Activated CD4-positive, alpha-beta memory T cell treated with anti-CD3 and anti-CD28 coated beads for 36 hours (primary cell): ENCODE measurements around the gene CCDC57. TPM values are rescaled to one million over a fixed set of nuclear protein-coding genes. Genes with fewer than 3 reads are reported as not detected.
"Not testable (repeated sequence)": the region's sequence is repeated elsewhere in the genome, so short reads cannot be mapped to it uniquely, and the experiment has no call there.

Source experiments
- CTCF ChIA-PET: fragments of 350-600 bp; sonication (Branson Sonifier 250); formaldehyde crosslinking; loops from one replicate; lab custom pipeline; 2021; ENCODE audit warnings: antibody characterized with exemption, inconsistent platforms; lab: Charles Lee
- POLR2A ChIA-PET: fragments of 350-600 bp; sonication (Branson Sonifier 250); formaldehyde crosslinking; loops from one replicate; lab custom pipeline; 2021; ENCODE audit warnings: antibody characterized with exemption; lab: Charles Lee
- DNase-seq: peaks from one replicate; pipeline ENCODE4 v3.0.0-alpha.2; 2020
- H3K27ac Mint-ChIP-seq: one replicate; pipeline ENCODE4 v1.8.0; 2021; ENCODE audit warnings: mixed read lengths
- H3K27me3 Mint-ChIP-seq: one replicate; pipeline ENCODE4 v1.8.0; 2021; ENCODE audit warnings: mixed read lengths
- H3K36me3 Mint-ChIP-seq: one replicate; pipeline ENCODE4 v1.8.0; 2021; ENCODE audit warnings: mixed read lengths
- H3K4me1 Mint-ChIP-seq: one replicate; pipeline ENCODE4 v1.8.0; 2021; ENCODE audit warnings: low read depth, mixed read lengths
- H3K4me3 Mint-ChIP-seq: one replicate; pipeline ENCODE4 v1.8.0; 2021; ENCODE audit warnings: mild to moderate bottlenecking, mixed read lengths
- H3K9me3 Mint-ChIP-seq: one replicate; pipeline ENCODE4 v1.8.0; 2021; ENCODE audit warnings: mixed read lengths
- intact Hi-C: fragments of 100-400 bp; cut with micrococcal nuclease; formaldehyde crosslinking; loops from one replicate; pipeline ENCODE4 v1.15.1; 2023
- total RNA-seq, 2 experiments: library from RNA; stranded (reverse); gene quantifications; one replicate each; pipeline ENCODE4 v1.2.3, GENCODE V29; 2021

CCDC57 gene
- total RNA-seq, 2 experiments from 2014 or later, result 49.6 to 51.7 TPM

DNA sequence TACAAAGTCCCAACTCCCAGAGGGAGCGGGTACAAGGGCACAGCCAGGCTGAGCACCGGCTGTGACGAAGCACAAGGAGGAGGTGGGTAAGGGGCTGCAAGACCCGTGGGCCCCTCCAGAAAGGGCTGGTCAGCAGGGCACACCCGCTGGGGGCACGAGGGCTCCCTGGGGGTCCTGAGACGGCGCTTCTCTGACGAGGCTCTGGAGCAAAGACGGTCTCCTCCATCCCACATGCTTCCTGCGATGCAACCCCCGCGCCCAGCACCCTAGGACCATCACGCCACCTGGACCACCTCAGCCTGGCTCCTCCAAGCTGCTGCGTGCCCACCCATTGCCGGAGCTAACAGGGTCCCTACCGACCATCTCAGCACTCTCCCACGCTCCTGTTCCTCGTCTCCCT lies 8.7 kb downstream of the CCDC57 start:
- intact Hi-C loops, result no loop called here
- no peaks in the 10 kb centered on the region for H3K27me3 Mint-ChIP-seq
- peaks cover 11% of the 10 kb centered on the region for H3K36me3 Mint-ChIP-seq
- ChIA-PET POLR2A (no interaction called here), CTCF (interaction anchor here (0.8 kb wide), 1 partner anchor 33 kb away, joined by 3 read pairs; no protein-coding TSS in a partner anchor)
- no peak overlapping the region for H3K4me3 Mint-ChIP-seq
- H3K9me3 Mint-ChIP-seq, result no peaks in the 10 kb centered on the region
- DNase-seq, result no peak
- no peak overlapping the region for H3K27ac Mint-ChIP-seq
- peaks cover 65% of the 10 kb centered on the region for H3K4me1 Mint-ChIP-seq

DNA sequence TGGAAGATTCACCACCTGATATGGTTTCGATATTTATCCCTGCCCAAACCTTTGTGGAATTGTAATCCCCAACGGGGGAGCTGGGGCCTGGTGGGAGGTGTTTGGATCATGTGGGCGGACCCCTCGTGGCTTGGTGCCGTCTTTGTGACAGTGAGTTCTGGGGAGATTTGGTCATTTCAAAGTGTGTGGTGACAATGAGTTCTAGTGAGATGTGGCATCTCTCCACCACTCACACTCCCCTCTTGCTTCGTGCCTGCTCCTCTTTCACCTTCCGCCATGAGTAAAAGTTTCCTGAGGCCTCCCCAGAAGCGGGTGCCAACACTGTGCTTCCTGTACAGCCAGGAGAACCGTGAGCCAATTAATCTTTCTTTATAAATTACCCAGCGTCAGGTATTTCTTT lies 9.7 kb downstream of the CCDC57 start:
- intact Hi-C loops, result no loop called here
- Mint-ChIP-seq H3K27ac (peak overlapping the region; percentile 77), H3K36me3 (peaks cover 16% of the 10 kb centered on the region), H3K9me3 (no peaks in the 10 kb centered on the region), H3K27me3 (no peaks in the 10 kb centered on the region), H3K4me1 (peaks cover 71% of the 10 kb centered on the region), H3K4me3 (no peak overlapping the region)
- CTCF ChIA-PET, result interaction anchor here (0.6 kb wide), 1 partner anchor 33 kb away, joined by 3 read pairs; no protein-coding TSS in a partner anchor
- POLR2A ChIA-PET, result interaction anchor here (0.5 kb wide), 1 partner anchor 286 kb away, joined by 4 read pairs; no protein-coding TSS in a partner anchor
- DNase-seq, result peak; percentile 58

DNA sequence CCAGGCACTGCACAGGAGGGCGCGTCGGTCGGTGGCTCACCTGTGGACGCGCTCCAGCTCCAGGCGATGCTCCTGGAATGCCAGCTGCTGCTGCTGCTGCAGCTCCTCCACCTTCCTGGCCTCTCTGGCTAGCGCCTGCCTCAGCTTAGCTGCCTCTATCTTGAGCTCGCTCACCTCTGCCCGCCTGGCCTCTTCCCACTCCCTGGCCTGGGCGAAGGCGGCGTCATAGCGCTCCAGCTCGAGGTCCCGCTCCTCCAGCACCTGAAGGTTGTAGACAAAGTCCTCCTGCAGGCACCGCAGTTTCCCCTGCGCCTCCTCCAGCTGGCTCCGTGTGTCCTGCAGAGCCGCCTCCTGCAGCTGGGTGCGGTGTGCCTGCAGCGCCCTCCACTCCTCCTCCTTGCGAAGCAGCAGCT lies 11.1 kb downstream of the CCDC57 start:
- Mint-ChIP-seq H3K27ac (peak overlapping the region; percentile 28), H3K27me3 (no peaks in the 10 kb centered on the region), H3K4me3 (no peak overlapping the region), H3K9me3 (no peaks in the 10 kb centered on the region), H3K36me3 (peaks cover 18% of the 10 kb centered on the region), H3K4me1 (peaks cover 69% of the 10 kb centered on the region)
- ChIA-PET CTCF (interaction anchor here (0.6 to 2.2 kb wide), 7 partner anchors 35 to 314 kb away, joined by 3 to 6 read pairs (median 4); no protein-coding TSS in a partner anchor), POLR2A (interaction anchor here (0.7 to 1.6 kb wide), 3 partner anchors 13 to 96 kb away, joined by 3 to 5 read pairs (median 4); no protein-coding TSS in a partner anchor)
- no peak for DNase-seq
- intact Hi-C loops, result no loop called here

DNA sequence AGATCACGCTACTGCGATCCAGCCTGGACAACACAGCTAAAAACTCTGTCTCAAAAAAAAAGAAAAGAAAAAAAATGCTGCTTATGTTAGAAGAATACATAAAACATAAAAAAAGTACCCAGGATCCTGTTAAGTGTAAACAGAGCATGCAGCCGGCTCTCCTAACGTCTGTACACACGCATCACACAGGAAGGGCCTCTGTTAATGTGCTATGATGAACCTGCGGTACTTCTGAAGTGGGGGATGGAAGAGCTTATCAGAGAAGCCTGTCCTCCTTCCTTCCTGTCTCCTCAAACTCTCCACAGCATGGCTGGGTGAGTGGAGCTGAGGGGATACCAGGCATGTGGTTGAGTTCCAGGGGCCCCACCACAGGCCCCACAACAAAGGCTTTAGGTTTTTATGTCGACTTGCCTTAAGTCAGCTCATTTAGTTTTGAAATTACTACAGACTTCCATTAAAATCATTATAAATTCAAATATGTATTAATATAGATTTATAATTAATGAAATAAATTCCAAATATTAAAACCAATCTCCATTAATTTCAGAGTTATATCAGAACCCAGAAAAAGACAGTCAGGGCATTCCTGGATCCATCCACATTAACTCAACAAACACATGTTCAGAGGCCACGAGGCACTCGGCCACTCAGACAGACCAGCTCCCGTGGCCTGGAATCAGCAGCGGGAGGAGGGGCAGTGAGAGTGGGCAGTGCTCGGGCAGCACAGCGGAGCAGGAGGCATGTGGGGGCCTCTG lies 11.7 kb downstream of the CCDC57 start:
- ChIA-PET POLR2A (interaction anchor here (1.0 to 1.6 kb wide), 3 partner anchors 64 to 97 kb away, joined by 3 to 5 read pairs (median 4); no protein-coding TSS in a partner anchor), CTCF (interaction anchor here (0.6 to 2.2 kb wide), 8 partner anchors 35 to 313 kb away, joined by 3 to 6 read pairs (median 4); no protein-coding TSS in a partner anchor)
- Mint-ChIP-seq H3K27me3 (no peaks in the 10 kb centered on the region), H3K9me3 (no peaks in the 10 kb centered on the region), H3K4me3 (peak overlapping the region; percentile 16), H3K36me3 (peaks cover 20% of the 10 kb centered on the region), H3K4me1 (peaks cover 64% of the 10 kb centered on the region), H3K27ac (peak overlapping the region; percentile 45)
- peak; percentile 81 for DNase-seq
- intact Hi-C loops, result no loop called here

DNA sequence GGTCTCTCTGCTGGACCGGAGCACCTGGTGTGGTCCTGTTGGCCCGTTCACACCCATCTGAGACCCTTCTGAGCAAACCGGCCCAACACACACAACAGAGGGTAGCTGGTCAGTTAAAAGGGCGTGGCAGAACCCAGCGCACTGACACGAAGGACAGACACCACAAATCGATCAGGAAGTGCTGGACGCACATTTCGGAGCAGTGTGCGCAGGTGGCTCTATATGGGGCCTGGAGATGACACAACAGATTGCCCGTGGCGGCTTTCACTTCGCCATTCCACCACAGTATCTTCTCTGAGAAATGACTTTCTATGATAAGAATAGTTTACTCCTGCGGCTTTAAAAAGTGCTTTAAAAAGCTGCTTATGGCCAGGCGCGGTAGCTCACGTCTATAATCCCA lies 12.5 kb downstream of the CCDC57 start:
- Mint-ChIP-seq H3K36me3 (peaks cover 23% of the 10 kb centered on the region), H3K27ac (peak overlapping the region; percentile 51), H3K4me3 (no peak overlapping the region), H3K4me1 (peaks cover 56% of the 10 kb centered on the region), H3K27me3 (no peaks in the 10 kb centered on the region), H3K9me3 (no peaks in the 10 kb centered on the region)
- DNase-seq, result no peak
- ChIA-PET CTCF (interaction anchor here (1.1 to 2.2 kb wide), 3 partner anchors 36 to 240 kb away, joined by 3 to 5 read pairs (median 4); no protein-coding TSS in a partner anchor), POLR2A (interaction anchor here (1.0 to 1.6 kb wide), 3 partner anchors 28 to 93 kb away, joined by 3 to 4 read pairs (median 3); partner anchors contain the start of gene SLC16A3)
- intact Hi-C loops, result no loop called here

DNA sequence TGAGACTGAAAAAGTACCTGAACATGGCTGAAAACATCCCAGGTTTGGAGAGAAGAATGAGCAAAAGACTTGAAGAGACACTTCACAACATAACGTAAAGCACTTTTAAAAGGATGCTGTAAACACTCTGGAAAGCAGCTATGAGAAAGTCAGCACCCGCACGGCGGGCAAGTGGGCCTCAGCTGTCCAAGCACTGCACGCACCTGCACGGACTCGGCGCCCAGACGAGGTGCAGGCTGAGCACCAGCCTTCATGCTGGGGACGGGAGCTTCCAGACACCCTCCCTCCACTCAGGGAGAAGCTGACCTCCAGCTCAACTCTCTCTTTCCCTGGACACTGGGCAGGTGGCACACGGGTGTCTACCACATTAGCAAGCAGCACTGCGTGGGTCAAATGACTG lies 13.1 kb downstream of the CCDC57 start:
- Mint-ChIP-seq H3K27me3 (no peaks in the 10 kb centered on the region), H3K4me3 (no peak overlapping the region), H3K9me3 (no peaks in the 10 kb centered on the region), H3K27ac (no peak overlapping the region), H3K4me1 (peaks cover 50% of the 10 kb centered on the region), H3K36me3 (peaks cover 23% of the 10 kb centered on the region)
- intact Hi-C loops, result no loop called here
- DNase-seq, result no peak
- ChIA-PET POLR2A (interaction anchor here (1.2 kb wide), 1 partner anchor 29 kb away, joined by 3 read pairs; the partner anchor contains the start of gene SLC16A3), CTCF (interaction anchor here (1.8 to 2.2 kb wide), 2 partner anchors 37 to 240 kb away, joined by 4 to 5 read pairs; no protein-coding TSS in a partner anchor)

DNA sequence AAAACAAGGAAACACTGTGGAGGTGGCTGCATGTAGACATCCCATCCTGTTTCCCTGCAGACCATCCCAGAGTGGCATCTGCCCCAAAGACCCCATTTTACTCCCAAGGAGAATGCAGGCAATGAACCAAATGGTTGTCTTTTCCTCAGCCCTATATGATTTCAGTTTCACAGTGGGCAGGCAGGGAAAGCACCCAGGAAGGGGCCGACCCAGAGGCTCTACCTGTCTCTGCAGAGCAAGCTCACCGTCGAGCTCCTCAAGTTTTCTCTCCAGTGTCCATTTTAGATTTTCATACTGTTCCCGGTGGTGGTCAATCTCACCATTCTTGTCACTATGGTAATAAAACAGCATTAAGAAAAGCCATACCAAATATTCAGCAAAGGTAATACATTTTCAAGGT lies 14.6 kb downstream of the CCDC57 start:
- CTCF ChIA-PET, result interaction anchor here (1.5 kb wide), 1 partner anchor 8 kb away, joined by 4 read pairs; no protein-coding TSS in a partner anchor
- peaks cover 41% of the 10 kb centered on the region for H3K4me1 Mint-ChIP-seq
- intact Hi-C loops, result no loop called here
- peaks cover 32% of the 10 kb centered on the region for H3K36me3 Mint-ChIP-seq
- DNase-seq, result peak; percentile 52
- no peaks in the 10 kb centered on the region for H3K27me3 Mint-ChIP-seq
- H3K9me3 Mint-ChIP-seq, result no peaks in the 10 kb centered on the region
- no peak overlapping the region for H3K27ac Mint-ChIP-seq
- POLR2A ChIA-PET, result no interaction called here
- H3K4me3 Mint-ChIP-seq, result no peak overlapping the region

DNA sequence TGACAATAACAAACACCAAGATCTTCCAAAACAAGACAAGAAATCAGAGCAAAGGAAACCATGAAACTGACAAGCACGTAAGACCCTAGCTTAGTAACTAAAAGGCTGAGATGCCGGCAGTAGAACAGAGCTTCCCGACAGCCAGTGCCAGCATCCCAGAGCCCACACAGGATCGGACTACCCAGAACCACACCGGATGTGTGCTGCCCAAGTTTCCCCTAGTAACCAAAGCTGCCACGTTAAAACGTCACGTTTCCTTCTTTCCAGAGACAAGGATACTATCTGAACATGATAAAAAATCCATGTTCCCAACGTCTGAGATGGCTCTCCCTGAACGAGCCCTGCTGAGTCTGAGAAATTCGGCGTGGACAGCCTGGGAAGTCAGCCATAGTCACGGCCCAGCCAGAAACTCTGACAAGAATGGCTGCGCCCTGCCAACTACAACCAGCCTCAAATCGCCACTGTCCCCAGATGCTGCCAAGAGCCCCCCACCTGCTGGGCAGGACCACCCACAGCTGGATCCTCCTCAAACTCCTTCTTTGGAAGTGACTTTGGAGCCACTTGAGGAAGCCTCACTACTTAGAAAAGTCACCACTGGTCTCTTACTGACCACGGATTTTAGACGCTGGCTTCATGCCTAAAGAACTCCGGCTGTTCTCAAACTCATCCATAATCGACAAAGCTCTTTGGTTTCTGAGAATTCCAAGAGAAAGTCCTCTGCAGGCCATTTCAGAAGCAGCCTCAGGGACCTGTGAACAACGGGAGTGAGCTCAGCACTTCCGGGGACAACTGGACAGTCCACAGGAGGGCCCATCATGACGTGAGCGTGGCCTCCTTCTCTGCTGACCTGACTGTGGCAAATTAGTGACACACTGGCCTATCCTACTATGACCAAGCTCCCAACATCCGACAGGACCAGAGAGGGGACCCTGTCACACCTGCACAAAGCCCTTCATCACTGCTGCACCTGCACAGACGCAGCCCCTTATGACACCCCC lies 16.7 kb downstream of the CCDC57 start:
- no peak overlapping the region for H3K27ac Mint-ChIP-seq
- ChIA-PET CTCF (interaction anchor here (2.0 kb wide), 1 partner anchor 10 kb away, joined by 8 read pairs; no protein-coding TSS in a partner anchor), POLR2A (no interaction called here)
- peaks cover 37% of the 10 kb centered on the region for H3K36me3 Mint-ChIP-seq
- H3K9me3 Mint-ChIP-seq, result no peaks in the 10 kb centered on the region
- no peak for DNase-seq
- intact Hi-C loops, result no loop called here
- H3K4me3 Mint-ChIP-seq, result no peak overlapping the region
- peaks cover 28% of the 10 kb centered on the region for H3K4me1 Mint-ChIP-seq
- no peaks in the 10 kb centered on the region for H3K27me3 Mint-ChIP-seq

DNA sequence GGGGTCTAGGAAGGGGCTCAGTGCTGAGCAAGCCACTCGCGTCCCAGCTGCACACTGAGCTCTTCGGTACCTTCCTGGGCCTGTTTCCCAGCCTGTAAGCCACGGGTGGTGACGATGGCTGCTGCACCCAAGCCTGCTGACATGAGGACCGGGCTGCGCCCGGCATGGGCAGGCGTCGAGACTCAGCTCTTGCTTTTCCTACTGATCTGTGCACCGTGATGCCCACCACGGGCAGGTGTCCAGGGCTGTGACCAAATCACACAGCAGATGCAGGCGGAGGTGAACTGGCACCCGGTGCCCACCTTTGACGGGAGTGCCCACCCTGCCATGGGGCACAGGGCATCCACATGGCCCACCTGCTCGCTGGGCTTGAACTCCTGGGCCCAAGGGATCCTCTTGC lies 17.9 kb downstream of the CCDC57 start:
- ChIA-PET POLR2A (no interaction called here), CTCF (interaction anchor here (2.0 kb wide), 1 partner anchor 11 kb away, joined by 8 read pairs; no protein-coding TSS in a partner anchor)
- H3K4me1 Mint-ChIP-seq, result peaks cover 17% of the 10 kb centered on the region
- H3K9me3 Mint-ChIP-seq, result no peaks in the 10 kb centered on the region
- no peak for DNase-seq
- peaks cover 33% of the 10 kb centered on the region for H3K36me3 Mint-ChIP-seq
- H3K27me3 Mint-ChIP-seq, result no peaks in the 10 kb centered on the region
- no peak overlapping the region for H3K27ac Mint-ChIP-seq
- H3K4me3 Mint-ChIP-seq, result no peak overlapping the region
- intact Hi-C loops, result no loop called here

DNA sequence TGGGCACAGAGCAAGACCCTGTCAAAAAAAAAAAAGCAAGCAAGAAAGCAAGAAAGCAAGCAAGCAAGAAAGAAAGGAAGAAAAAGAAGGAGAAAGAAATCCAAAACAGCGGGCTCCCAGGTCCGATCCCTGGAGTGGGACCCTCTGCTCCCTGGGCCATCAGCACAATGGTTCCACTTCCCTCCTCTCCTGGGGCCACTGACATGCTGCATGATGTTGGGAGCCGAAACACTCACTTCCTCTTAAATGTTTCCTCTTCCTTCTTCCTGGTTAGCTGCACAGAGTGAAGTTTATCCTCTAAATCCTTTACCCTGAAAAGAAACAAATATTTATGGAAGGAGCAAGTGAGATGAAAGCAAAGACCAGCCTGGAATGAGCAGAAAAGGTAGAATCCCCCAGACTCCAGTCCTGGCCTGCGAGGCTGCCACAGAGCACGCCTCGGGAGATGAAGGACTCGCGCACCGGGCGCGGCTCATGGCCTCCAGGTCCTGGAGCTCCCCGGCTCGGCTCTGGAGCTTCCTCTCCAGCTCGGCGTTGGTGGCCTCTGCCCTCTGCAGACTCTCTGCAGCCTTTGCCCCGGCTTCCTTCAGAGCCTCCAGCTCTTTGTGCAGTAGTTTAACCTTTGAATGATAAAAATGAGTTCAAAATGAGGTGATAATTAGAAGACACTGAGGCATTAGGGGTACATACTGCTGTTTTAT lies 19.0 kb downstream of the CCDC57 start:
- Mint-ChIP-seq H3K4me1 (peaks cover 11% of the 10 kb centered on the region), H3K36me3 (peaks cover 30% of the 10 kb centered on the region), H3K27ac (no peak overlapping the region), H3K27me3 (no peaks in the 10 kb centered on the region), H3K4me3 (no peak overlapping the region), H3K9me3 (no peaks in the 10 kb centered on the region)
- ChIA-PET POLR2A (no interaction called here), CTCF (interaction anchor here (0.6 kb wide), 1 partner anchor 226 kb away, joined by 3 read pairs; no protein-coding TSS in a partner anchor)
- intact Hi-C loops, result no loop called here
- no peak for DNase-seq

DNA sequence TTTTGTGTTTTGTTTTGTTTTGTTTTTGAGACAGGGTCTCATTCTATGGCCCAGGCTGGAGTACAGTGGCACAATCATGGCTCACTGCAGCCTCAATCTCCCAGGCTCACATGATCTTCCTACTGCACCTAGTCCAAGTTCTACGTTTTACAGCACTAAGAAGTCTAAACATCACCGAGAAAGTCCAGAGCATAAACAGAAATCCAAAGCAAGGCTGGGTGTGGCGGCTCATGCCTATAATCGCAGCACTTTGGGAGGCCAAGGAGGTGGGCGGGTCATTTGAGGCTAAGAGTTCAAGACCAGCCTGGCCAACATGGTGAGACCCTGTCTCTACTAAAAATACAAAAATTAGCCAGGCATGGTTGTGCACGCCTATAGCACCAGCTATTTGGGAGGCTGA lies 19.6 kb downstream of the CCDC57 start:
- H3K4me3 Mint-ChIP-seq, H3K27ac Mint-ChIP-seq, CTCF ChIA-PET, H3K9me3 Mint-ChIP-seq, intact Hi-C loops, POLR2A ChIA-PET, H3K27me3 Mint-ChIP-seq, DNase-seq, H3K4me1 Mint-ChIP-seq: not testable (repeated sequence)
- H3K36me3 Mint-ChIP-seq, result peaks cover 29% of the 10 kb centered on the region
